Epidermal melanocyte (primary cell): Measurements from ENCODE around the gene SLC16A9.

Experiments used
- DNase-seq: peaks from one replicate; pipeline ENCODE4 v3.0.0; 2011; ENCODE audit warnings: low spot score; ENCODE audit not compliant: insufficient read length

SLC16A9 gene

GRCh38 chr10:59631237-59631636 is 78.4 kb downstream of the SLC16A9 start:
- no peak for DNase-seq

GRCh38 chr10:59628965-59629364 is 80.7 kb downstream of the SLC16A9 start:
- no peak for DNase-seq

GRCh38 chr10:59628456-59628855 is 81.2 kb downstream of the SLC16A9 start:
- DNase-seq, result no peak

- DNase-seq, result no peak
Measured at GRCh38 chr10:59627366-59628018, 82.2 kb downstream of the SLC16A9 start.

- no peak for DNase-seq
Measured at GRCh38 chr10:59626523-59626869, 83.2 kb downstream of the SLC16A9 start.

- DNase-seq, result peak; percentile 65
Measured at GRCh38 chr10:59625721-59626522, 83.7 kb downstream of the SLC16A9 start.

- no peak for DNase-seq
Measured at GRCh38 chr10:59624951-59625350, 84.7 kb downstream of the SLC16A9 start.

GRCh38 chr10:59624136-59624535 is 85.5 kb downstream of the SLC16A9 start:
- no peak for DNase-seq

- DNase-seq, result no peak
Measured at GRCh38 chr10:59623133-59624121, 86.2 kb downstream of the SLC16A9 start.

GRCh38 chr10:59622320-59623132 is 87.1 kb downstream of the SLC16A9 start:
- no peak for DNase-seq

GRCh38 chr10:59621771-59622170 is 87.9 kb downstream of the SLC16A9 start:
- DNase-seq, result no peak

- DNase-seq, result no peak
Measured at GRCh38 chr10:59618666-59619065, 91.0 kb downstream of the SLC16A9 start.

GRCh38 chr10:59617996-59618395 is 91.7 kb downstream of the SLC16A9 start:
- no peak for DNase-seq

- DNase-seq, result no peak
Measured at GRCh38 chr10:59611048-59611447, 98.6 kb downstream of the SLC16A9 start.

GRCh38 chr10:59607970-59608369 is 101.7 kb downstream of the SLC16A9 start:
- no peak for DNase-seq

- no peak for DNase-seq
Measured at GRCh38 chr10:59606551-59606961, 103.1 kb downstream of the SLC16A9 start.

- no peak for DNase-seq
Measured at GRCh38 chr10:59601985-59602384, 107.7 kb downstream of the SLC16A9 start.
